Measurements from ENCODE around the gene STXBP6.

GRCh38 chr14:25011095-25011494, 38.9 kb downstream of the STXBP6 start:
- no peak for TF ChIP-seq CTCF (IDR thresholded peaks at IDR 0.05; ENCODE audit: extremely low read depth in 1 of 2, insufficient read depth in 1 of 2, low read depth in 1 of 2, low read length in 2 of 2)
- TF ChIP-seq POLR2A (IDR thresholded peaks at IDR 0.05; ENCODE audit: low read depth, low read length) = no peak
- TF ChIP-seq MAX (IDR thresholded peaks at IDR 0.05; ENCODE audit: insufficient read depth, insufficient read length) = no peak
- no peak for TF ChIP-seq MYC (IDR thresholded peaks at IDR 0.05; ENCODE audit: low read depth, low read length)
- no peak for TF ChIP-seq FOS (IDR thresholded peaks at IDR 0.05; ENCODE audit: borderline replicate concordance, insufficient read depth, low read length)

Data from endothelial cell of umbilical vein (primary cell).